ENCODE results near the gene METRNL. TPM values are rescaled to one million over a fixed set of nuclear protein-coding genes. Genes with fewer than 3 reads are reported as not detected.

The METRNL gene
- total RNA-seq, 1 experiment from 2014 or later, result 44.6 TPM

- intact Hi-C loops (cut with micrococcal nuclease; ENCODE audit: unreplicated experiment), result no loop called here
- H3K4me2 ChIP-seq, result no peak overlapping the region
- peaks cover 17% of the 10 kb centered on the region for H3K4me1 ChIP-seq (replicated peaks; ENCODE audit: insufficient read depth)
- peaks cover 4% of the 10 kb centered on the region; the same call in 1 of the 2 replicates for H3F3A ChIP-seq (ENCODE audit: insufficient read depth, low read depth)
- H3K9me2 ChIP-seq (ENCODE audit: insufficient read depth), result no peaks in the 10 kb centered on the region
- DNase-seq, result no peak
- no peaks in the 10 kb centered on the region for H3K79me2 ChIP-seq (ENCODE audit: low read depth)
- no peaks in the 10 kb centered on the region for H3K27me3 ChIP-seq (ENCODE audit: insufficient read depth, low read depth)
- ChIA-PET CTCF (no interaction called here), POLR2A (ENCODE audit: unreplicated experiment) (no interaction called here)
- H4K20me1 ChIP-seq (ENCODE audit: insufficient read depth), result no peaks in the 10 kb centered on the region
- H3K36me3 ChIP-seq (ENCODE audit: low read depth), result no peaks in the 10 kb centered on the region
- no peak overlapping the region for H3K4me3 ChIP-seq
- no peak overlapping the region for H2AFZ ChIP-seq
- TF ChIP-seq CTCF (conservative IDR thresholded peaks at IDR 0.05), result no peak
- TF ChIP-seq EZH2 (IDR thresholded peaks at IDR 0.05; ENCODE audit: low read depth), result no peak
- no TSS peak for BruUV-seq (replicated peaks)
- H3K27ac ChIP-seq, result no peak overlapping the region
- H3K9me3 ChIP-seq (ENCODE audit: insufficient read depth, low read depth), result no peaks in the 10 kb centered on the region
Observed at GRCh38 chr17:83113381-83113780, 34.0 kb downstream of the METRNL start.

DNA sequence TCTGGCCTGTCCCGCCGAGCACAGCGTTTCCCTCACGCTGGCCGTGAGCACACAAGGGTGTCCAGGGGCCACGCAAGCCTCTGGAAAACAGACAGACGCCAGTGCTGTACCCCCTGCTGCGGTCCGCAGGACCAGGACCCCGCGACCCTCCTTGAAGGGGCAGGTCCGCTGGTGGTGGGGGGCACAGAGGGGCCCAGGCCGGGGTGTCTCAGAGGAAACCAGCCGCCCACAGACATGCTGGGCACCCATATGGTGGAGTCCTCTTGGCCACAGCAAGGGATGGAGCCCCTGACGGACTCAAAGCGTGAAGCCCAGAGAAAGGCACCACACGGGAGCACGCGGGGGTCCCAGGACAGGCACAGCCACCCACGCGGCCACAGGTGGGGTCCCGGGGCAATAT is 34.4 kb downstream of the METRNL start:
- H3K4me2 ChIP-seq, result no peak overlapping the region
- no peak overlapping the region for H2AFZ ChIP-seq
- no TSS peak for BruUV-seq (replicated peaks)
- H3K79me2 ChIP-seq (ENCODE audit: low read depth), result no peaks in the 10 kb centered on the region
- H4K20me1 ChIP-seq (ENCODE audit: insufficient read depth), result no peaks in the 10 kb centered on the region
- peaks cover 17% of the 10 kb centered on the region for H3K4me1 ChIP-seq (replicated peaks; ENCODE audit: insufficient read depth)
- TF ChIP-seq EZH2 (IDR thresholded peaks at IDR 0.05; ENCODE audit: low read depth), result no peak
- no peak for TF ChIP-seq CTCF (conservative IDR thresholded peaks at IDR 0.05)
- no peak for DNase-seq
- no peaks in the 10 kb centered on the region for H3K36me3 ChIP-seq (ENCODE audit: low read depth)
- H3K27me3 ChIP-seq (ENCODE audit: insufficient read depth, low read depth), result no peaks in the 10 kb centered on the region
- H3K9me3 ChIP-seq (ENCODE audit: insufficient read depth, low read depth), result no peaks in the 10 kb centered on the region
- ChIA-PET CTCF (no interaction called here), POLR2A (ENCODE audit: unreplicated experiment) (no interaction called here)
- no peak overlapping the region for H3K4me3 ChIP-seq
- peaks cover 4% of the 10 kb centered on the region; the same call in 1 of the 2 replicates for H3F3A ChIP-seq (ENCODE audit: insufficient read depth, low read depth)
- no peaks in the 10 kb centered on the region for H3K9me2 ChIP-seq (ENCODE audit: insufficient read depth)
- H3K27ac ChIP-seq, result no peak overlapping the region
- intact Hi-C loops (cut with micrococcal nuclease; ENCODE audit: unreplicated experiment), result no loop called here

GRCh38 chr17:83114706-83115105 is 35.3 kb downstream of the METRNL start:
- Histone ChIP-seq H2AFZ (no peak overlapping the region), H3F3A (ENCODE audit: insufficient read depth, low read depth) (peaks cover 4% of the 10 kb centered on the region; the same call in 1 of the 2 replicates), H3K9me3 (ENCODE audit: insufficient read depth, low read depth) (no peaks in the 10 kb centered on the region), H3K27ac (no peak overlapping the region), H3K4me1 (replicated peaks; ENCODE audit: insufficient read depth) (peaks cover 11% of the 10 kb centered on the region), H3K9me2 (ENCODE audit: insufficient read depth) (no peaks in the 10 kb centered on the region), H3K4me2 (no peak overlapping the region), H3K36me3 (ENCODE audit: low read depth) (no peaks in the 10 kb centered on the region), H4K20me1 (ENCODE audit: insufficient read depth) (no peaks in the 10 kb centered on the region), H3K4me3 (no peak overlapping the region), H3K27me3 (ENCODE audit: insufficient read depth, low read depth) (no peaks in the 10 kb centered on the region), H3K79me2 (ENCODE audit: low read depth) (no peaks in the 10 kb centered on the region)
- ChIA-PET CTCF (no interaction called here), POLR2A (ENCODE audit: unreplicated experiment) (no interaction called here)
- intact Hi-C loops (cut with micrococcal nuclease; ENCODE audit: unreplicated experiment), result no loop called here
- DNase-seq, result no peak
- TF ChIP-seq EZH2 (IDR thresholded peaks at IDR 0.05; ENCODE audit: low read depth) (no peak), CTCF (conservative IDR thresholded peaks at IDR 0.05) (no peak)
- no TSS peak for BruUV-seq (replicated peaks)

Data from PC-9 (cell line).